ENCODE results near the gene XIRP1. TPM values are rescaled to one million over a fixed set of nuclear protein-coding genes. Genes with fewer than 3 reads are reported as not detected.
A peak's percentile ranks its signal among the peaks of the same experiment; 100 is the strongest.

XIRP1 gene
- total and polyA plus RNA-seq, 2 experiments from 2014 or later, result not detected

- H3K4me2 ChIP-seq, result no peak overlapping the region
- ATAC-seq, result no peak; the same call in 1 of the 3 replicates
- H3K4me1 Mint-ChIP-seq, result peaks cover 3% of the 10 kb centered on the region; the same call in 1 of the 3 replicates
These were observed 42.3 kb upstream of the XIRP1 start for GRCh38 chr3:39234651-39235050.

More at GRCh38 chr3:39234651-39235050, 42.3 kb upstream of the XIRP1 start:
- DNase-seq (ENCODE audit: low spot score), result no peak
- no peak for TF ChIP-seq EZH2phosphoT487 (IDR thresholded peaks at IDR 0.05; ENCODE audit: unreplicated experiment)
- no peak for TF ChIP-seq NANOG (IDR thresholded peaks at IDR 0.05; ENCODE audit: borderline replicate concordance)
- TF ChIP-seq ZNF114 (CRISPR knock-in tag; IDR thresholded peaks at IDR 0.05), result no peak
- no peak for TF ChIP-seq ZNF462 (CRISPR knock-in tag; IDR thresholded peaks at IDR 0.05)
- TF ChIP-seq CTCF (conservative IDR thresholded peaks at IDR 0.05; ENCODE audit: low read depth in 2 of 2), result no peak
- TF ChIP-seq EZH2 (IDR thresholded peaks at IDR 0.05; ENCODE audit: low read depth, unreplicated experiment), result no peak
- no peak for TF ChIP-seq STAT1 (IDR thresholded peaks at IDR 0.05; ENCODE audit: unreplicated experiment)
- TF ChIP-seq, protein P1, sequence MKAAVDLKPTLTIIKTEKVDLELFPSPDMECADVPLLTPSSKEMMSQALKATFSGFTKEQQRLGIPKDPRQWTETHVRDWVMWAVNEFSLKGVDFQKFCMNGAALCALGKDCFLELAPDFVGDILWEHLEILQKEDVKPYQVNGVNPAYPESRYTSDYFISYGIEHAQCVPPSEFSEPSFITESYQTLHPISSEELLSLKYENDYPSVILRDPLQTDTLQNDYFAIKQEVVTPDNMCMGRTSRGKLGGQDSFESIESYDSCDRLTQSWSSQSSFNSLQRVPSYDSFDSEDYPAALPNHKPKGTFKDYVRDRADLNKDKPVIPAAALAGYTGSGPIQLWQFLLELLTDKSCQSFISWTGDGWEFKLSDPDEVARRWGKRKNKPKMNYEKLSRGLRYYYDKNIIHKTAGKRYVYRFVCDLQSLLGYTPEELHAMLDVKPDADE (IDR thresholded peaks at IDR 0.05), result no peak
- no peak for TF ChIP-seq POLR2AphosphoS5 (IDR thresholded peaks at IDR 0.05; ENCODE audit: low read depth)
- TF ChIP-seq, protein P2, sequence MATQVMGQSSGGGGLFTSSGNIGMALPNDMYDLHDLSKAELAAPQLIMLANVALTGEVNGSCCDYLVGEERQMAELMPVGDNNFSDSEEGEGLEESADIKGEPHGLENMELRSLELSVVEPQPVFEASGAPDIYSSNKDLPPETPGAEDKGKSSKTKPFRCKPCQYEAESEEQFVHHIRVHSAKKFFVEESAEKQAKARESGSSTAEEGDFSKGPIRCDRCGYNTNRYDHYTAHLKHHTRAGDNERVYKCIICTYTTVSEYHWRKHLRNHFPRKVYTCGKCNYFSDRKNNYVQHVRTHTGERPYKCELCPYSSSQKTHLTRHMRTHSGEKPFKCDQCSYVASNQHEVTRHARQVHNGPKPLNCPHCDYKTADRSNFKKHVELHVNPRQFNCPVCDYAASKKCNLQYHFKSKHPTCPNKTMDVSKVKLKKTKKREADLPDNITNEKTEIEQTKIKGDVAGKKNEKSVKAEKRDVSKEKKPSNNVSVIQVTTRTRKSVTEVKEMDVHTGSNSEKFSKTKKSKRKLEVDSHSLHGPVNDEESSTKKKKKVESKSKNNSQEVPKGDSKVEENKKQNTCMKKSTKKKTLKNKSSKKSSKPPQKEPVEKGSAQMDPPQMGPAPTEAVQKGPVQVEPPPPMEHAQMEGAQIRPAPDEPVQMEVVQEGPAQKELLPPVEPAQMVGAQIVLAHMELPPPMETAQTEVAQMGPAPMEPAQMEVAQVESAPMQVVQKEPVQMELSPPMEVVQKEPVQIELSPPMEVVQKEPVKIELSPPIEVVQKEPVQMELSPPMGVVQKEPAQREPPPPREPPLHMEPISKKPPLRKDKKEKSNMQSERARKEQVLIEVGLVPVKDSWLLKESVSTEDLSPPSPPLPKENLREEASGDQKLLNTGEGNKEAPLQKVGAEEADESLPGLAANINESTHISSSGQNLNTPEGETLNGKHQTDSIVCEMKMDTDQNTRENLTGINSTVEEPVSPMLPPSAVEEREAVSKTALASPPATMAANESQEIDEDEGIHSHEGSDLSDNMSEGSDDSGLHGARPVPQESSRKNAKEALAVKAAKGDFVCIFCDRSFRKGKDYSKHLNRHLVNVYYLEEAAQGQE (IDR thresholded peaks at IDR 0.05; ENCODE audit: unreplicated experiment), result no peak
- TF ChIP-seq JUNB (IDR thresholded peaks at IDR 0.05; ENCODE audit: unreplicated experiment), result no peak
- no peak for TF ChIP-seq CREB1 (CRISPR knock-in tag; IDR thresholded peaks at IDR 0.05; ENCODE audit: low read depth)
- TF ChIP-seq ZNF331 (CRISPR knock-in tag; IDR thresholded peaks at IDR 0.05; ENCODE audit: low read depth), result no peak
- no peaks in the 10 kb centered on the region for H3F3A ChIP-seq (replicated peaks; ENCODE audit: low read depth)
- Mint-ChIP-seq H3K36me3 (ENCODE audit: low read depth) (no peaks in the 10 kb centered on the region), H3K9me3 (no peaks in the 10 kb centered on the region), H3K27me3 (ENCODE audit: insufficient read depth, low read depth, poor library complexity) (peaks cover 2% of the 10 kb centered on the region), H3K4me3 (no peak overlapping the region), H3K27ac (no peak overlapping the region)
- no peaks in the 10 kb centered on the region for H3K36me3 ChIP-seq (ENCODE audit: insufficient read depth)
- no peaks in the 10 kb centered on the region for H3K79me2 ChIP-seq (replicated peaks; ENCODE audit: insufficient read depth)
- H2AFZ ChIP-seq, result peak overlapping the region; percentile 10; the same call in 1 of the 2 replicates
- H3K4me3 ChIP-seq, result no peak overlapping the region
- no peaks in the 10 kb centered on the region for H3K27me3 ChIP-seq (ENCODE audit: insufficient read depth)
- no peak overlapping the region for H3K27ac ChIP-seq (ENCODE audit: low read depth)
- H3K4me1 ChIP-seq (ENCODE audit: insufficient read depth), result no peaks in the 10 kb centered on the region
- no peaks in the 10 kb centered on the region for H4K20me1 ChIP-seq (replicated peaks; ENCODE audit: insufficient read depth)
- no peaks in the 10 kb centered on the region for H3K9me2 ChIP-seq (ENCODE audit: insufficient read depth)

Data from GM23338 (cell line).